ENCODE results near the gene CAST. TPM values are rescaled to one million over a fixed set of nuclear protein-coding genes. Genes with fewer than 3 reads are reported as not detected.
"Not testable (repeated sequence)": the region's sequence is repeated elsewhere in the genome, so short reads cannot be mapped to it uniquely, and the experiment has no call there.

Gene CAST
- total RNA-seq, 2 donors from 2014 or later, result 165 to 229 TPM

DNA sequence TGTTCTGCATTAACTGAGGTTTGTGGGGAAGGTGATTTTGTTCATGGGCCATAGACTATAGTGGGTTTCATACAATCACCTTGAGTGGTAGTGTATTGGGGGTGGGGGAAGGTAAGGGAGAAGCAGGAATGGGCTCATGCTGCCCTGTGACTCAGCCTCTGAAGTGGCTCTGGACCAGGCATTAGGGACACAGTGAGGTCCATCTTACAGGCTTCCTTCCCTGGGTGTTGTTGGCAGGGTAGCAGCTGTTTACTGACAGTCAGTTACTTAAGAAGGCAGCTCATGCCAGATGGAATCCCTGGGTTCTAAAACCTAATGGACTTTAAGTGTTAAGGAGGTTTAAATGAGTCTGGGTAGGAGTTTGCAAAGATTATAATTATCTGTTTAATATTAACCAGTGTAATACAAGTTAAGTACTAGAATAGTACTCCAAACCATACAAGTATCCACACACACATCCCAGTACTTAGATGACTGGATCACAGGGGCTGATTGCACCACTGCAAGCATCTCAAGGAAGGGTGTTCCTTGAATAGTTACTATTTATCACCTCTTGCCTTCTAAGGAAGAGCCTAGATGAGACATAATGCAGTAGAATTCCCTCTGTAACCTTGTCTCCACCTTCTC lies 59.3 kb downstream of the CAST start:
- Mint-ChIP-seq H3K4me1 (peaks cover 27% of the 10 kb centered on the region), H3K4me3 (no peak overlapping the region), H3K27ac (peak overlapping the region; percentile 39), H3K27me3 (no peaks in the 10 kb centered on the region), H3K9me3 (no peaks in the 10 kb centered on the region), H3K36me3 (ENCODE audit: low read depth) (peaks cover 31% of the 10 kb centered on the region)
- no peak for ATAC-seq (replicated peaks)

DNA sequence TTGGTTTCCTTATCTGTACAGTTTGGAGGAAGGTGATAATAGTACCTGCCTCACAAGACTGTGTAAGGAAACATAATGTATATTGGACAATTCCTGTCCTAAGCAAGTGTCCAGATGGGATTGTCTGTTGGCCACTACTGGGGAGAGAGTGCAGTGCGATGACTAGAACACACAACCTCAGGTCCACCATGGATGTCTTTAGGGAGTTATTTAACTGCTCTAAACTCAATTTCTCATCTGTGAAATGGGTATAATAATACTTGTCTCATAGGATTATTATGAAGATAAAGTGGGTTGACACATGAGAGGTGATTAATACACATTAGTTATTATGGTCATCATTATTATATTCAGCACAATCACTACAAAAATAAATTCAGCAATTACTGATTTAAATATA lies 63.1 kb downstream of the CAST start:
- Mint-ChIP-seq H3K36me3 (ENCODE audit: low read depth) (peaks cover 57% of the 10 kb centered on the region), H3K4me1 (peaks cover 6% of the 10 kb centered on the region), H3K9me3 (no peaks in the 10 kb centered on the region), H3K27ac (no peak overlapping the region), H3K27me3 (no peaks in the 10 kb centered on the region), H3K4me3 (no peak overlapping the region)
- no peak for ATAC-seq (replicated peaks)

DNA sequence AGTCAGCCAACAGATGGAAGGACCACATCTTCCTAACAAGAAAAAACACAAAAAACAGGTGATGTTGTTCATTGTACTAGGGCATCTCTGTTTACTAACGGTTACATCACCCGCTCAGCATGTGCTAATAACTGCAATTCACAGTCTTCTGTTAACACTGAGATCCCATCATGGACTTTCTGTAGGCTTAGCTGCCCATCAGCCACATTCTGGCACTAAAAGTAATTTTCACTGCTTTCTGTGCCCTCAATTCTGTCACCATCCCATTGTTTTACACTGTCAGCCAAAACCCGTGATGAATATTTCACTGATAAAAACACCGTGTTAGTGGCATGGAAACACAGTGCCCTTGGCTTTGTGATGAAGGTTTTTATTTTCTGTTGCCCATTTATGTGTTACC lies 64.6 kb downstream of the CAST start:
- no peak overlapping the region for H3K4me3 Mint-ChIP-seq
- H3K27me3 Mint-ChIP-seq, result no peaks in the 10 kb centered on the region

DNA sequence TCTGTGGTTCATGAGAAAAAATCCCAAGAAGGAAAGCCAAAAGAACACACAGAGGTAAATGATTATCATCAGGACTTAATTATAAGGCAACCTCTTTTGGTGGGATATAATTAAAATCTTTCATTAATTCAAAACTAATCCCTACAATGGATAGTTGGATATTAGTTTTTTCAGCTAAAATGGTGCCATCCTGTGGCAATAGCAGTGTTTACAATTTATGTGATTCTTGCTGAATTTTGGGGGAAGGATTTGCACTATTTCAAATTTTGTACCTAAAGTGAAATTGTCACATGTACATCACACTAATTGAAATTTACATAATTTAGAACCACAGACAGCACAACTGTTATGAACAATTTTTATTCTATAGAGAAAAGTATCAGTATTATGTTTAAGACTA lies 67.0 kb downstream of the CAST start:
- H3K4me1 Mint-ChIP-seq, result peaks cover 11% of the 10 kb centered on the region
- ATAC-seq (replicated peaks), result no peak
- no peaks in the 10 kb centered on the region for H3K9me3 Mint-ChIP-seq
- H3K27ac Mint-ChIP-seq, result no peak overlapping the region
- H3K27me3 Mint-ChIP-seq, result no peaks in the 10 kb centered on the region
- H3K4me3 Mint-ChIP-seq, result no peak overlapping the region
- peaks cover 72% of the 10 kb centered on the region for H3K36me3 Mint-ChIP-seq (ENCODE audit: low read depth)

More for the DNA sequence above, 64.6 kb downstream of the CAST start:
- no peak for ATAC-seq (replicated peaks)
- Mint-ChIP-seq H3K9me3 (no peaks in the 10 kb centered on the region), H3K27ac (peak overlapping the region; percentile 32), H3K36me3 (ENCODE audit: low read depth) (peaks cover 73% of the 10 kb centered on the region), H3K4me1 (no peaks in the 10 kb centered on the region)

DNA sequence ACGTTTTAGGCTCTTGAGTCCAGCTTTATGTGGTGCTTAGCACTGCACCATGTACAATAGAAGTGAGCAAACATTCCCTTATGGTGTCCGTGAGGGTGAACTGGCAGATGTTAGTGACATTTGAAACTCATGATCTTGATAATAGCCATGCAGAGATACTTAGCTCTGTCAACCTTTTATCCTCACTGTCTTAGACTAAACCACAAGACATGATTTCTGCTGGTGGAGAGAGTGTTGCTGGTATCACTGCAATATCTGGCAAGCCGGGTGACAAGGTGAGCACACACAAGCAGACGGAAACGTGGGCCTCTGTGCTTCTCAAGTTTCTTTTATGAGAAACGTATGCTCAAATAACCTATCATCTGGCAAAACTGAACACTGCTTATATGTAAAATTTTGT lies 68.4 kb downstream of the CAST start:
- H3K9me3 Mint-ChIP-seq, result no peaks in the 10 kb centered on the region
- H3K4me3 Mint-ChIP-seq, result no peak overlapping the region
- peaks cover 79% of the 10 kb centered on the region for H3K36me3 Mint-ChIP-seq (ENCODE audit: low read depth)
- H3K27ac Mint-ChIP-seq, result no peak overlapping the region
- no peaks in the 10 kb centered on the region for H3K27me3 Mint-ChIP-seq
- peaks cover 19% of the 10 kb centered on the region for H3K4me1 Mint-ChIP-seq
- ATAC-seq (replicated peaks), result no peak

DNA sequence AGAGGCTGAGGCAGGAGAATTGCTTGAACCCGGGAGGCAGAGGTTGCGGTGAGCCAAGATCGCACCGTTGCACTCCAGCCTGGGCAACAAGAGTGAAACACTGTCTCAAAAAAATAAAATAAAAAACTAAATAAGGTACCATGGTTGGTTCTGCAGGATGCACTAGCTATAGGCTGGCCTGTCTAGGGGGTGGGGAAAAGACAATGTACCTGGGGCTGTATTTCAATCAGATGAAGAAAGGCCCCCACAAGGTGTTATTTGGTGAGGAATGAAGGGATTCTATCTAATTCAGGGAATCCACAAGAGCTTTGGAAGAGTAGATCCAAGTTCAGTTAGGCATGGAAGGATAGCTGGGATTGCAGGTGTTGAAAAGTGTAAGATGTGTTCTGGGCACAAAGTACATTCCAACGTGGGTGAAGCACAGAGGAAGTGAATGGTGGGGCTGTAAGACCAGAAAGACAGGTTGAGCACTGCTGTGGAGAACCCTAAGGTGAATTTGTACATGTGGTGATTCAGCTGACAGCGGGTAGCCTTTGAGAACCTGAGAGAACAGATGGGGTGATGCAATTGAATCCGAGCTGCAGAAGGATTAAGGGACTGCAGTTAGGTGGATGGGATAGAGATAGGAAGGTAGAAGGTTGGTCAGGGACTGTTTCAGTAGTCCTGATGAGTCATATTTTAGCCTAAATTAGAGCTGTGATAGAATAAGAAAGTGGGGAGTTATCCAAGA lies 71.8 kb downstream of the CAST start:
- H3K27ac Mint-ChIP-seq, result peak overlapping the region; percentile 26

DNA sequence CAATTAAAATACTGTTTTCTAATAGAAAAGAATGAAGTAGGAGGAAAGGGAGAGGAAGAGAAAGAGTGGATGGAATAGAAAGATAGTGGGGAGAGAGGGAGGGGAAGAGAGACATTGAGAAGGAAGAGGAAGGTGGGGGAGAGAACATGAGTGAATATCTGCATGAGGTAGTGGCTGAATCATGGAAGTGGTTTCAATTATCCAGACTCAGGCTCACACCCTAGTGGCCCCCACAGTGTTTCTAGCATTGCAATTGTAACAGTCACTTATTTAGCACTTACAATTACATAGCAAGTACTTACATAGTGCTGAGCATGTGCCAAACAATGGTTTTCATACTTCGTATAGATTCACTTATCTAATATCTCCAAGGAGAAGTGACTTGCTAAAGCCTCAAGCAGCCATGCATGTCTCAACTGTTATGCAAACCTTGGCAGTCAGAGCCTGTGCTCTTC lies 72.7 kb downstream of the CAST start:
- no peak overlapping the region for H3K4me3 Mint-ChIP-seq
- H3K9me3 Mint-ChIP-seq, result no peaks in the 10 kb centered on the region
- peaks cover 91% of the 10 kb centered on the region for H3K36me3 Mint-ChIP-seq (ENCODE audit: low read depth)

More for the DNA sequence above, 71.8 kb downstream of the CAST start:
- Mint-ChIP-seq H3K4me1 (peaks cover 19% of the 10 kb centered on the region), H3K27me3 (no peaks in the 10 kb centered on the region), H3K4me3 (no peak overlapping the region), H3K36me3 (ENCODE audit: low read depth) (peaks cover 91% of the 10 kb centered on the region), H3K9me3 (no peaks in the 10 kb centered on the region)
- ATAC-seq (replicated peaks), result no peak

DNA sequence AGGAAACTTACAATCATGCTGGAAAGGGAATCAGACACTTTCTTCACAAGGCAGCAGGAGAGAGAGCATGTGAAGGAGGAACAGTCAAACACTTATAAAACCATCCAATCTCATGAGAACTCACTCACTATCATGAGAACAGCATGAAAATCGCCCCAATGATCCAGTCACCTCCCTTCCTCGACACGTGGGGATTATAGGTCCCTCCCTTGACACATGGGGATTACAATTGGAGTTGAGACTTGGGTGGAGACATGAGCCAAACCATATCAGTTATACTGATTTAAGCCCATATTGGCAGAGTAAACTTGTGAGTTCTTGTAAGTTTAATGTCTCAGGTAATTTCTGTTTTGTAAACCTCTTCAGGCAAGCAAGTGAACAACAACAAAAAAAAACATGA lies 74.8 kb downstream of the CAST start:
- Mint-ChIP-seq H3K9me3 (no peaks in the 10 kb centered on the region), H3K27ac (no peak overlapping the region), H3K36me3 (ENCODE audit: low read depth) (peaks cover 91% of the 10 kb centered on the region), H3K4me3 (no peak overlapping the region), H3K27me3 (no peaks in the 10 kb centered on the region), H3K4me1 (peaks cover 19% of the 10 kb centered on the region)
- no peak for ATAC-seq (replicated peaks)

More for the DNA sequence above, 72.7 kb downstream of the CAST start:
- no peaks in the 10 kb centered on the region for H3K27me3 Mint-ChIP-seq
- peaks cover 19% of the 10 kb centered on the region for H3K4me1 Mint-ChIP-seq
- peak overlapping the region; percentile 26 for H3K27ac Mint-ChIP-seq
- peak; percentile 16 for ATAC-seq (replicated peaks)

DNA sequence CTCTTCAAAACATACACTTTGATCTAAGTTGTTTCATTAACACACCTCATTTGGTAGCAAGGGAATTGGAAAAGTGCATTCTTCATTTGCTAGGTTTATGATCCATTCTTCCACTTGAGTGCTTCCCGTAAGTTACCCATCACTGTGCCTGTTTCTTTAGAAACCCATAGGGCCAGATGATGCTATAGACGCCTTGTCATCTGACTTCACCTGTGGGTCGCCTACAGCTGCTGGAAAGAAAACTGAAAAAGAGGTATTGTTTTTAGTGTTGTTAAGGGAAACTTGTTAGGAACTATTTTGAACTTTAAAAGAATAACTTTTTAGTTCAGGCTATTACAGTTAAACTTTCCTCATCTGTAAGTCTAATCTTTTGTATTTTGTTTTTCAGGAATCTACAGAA lies 78.9 kb downstream of the CAST start:
- H3K27me3 Mint-ChIP-seq, result no peaks in the 10 kb centered on the region
- H3K4me3 Mint-ChIP-seq, result no peak overlapping the region
- H3K27ac Mint-ChIP-seq, result peak overlapping the region; percentile 68
- H3K4me1 Mint-ChIP-seq, result peaks cover 16% of the 10 kb centered on the region
- peaks cover 4% of the 10 kb centered on the region for H3K9me3 Mint-ChIP-seq
- H3K36me3 Mint-ChIP-seq (ENCODE audit: low read depth), result peaks cover 100% of the 10 kb centered on the region
- peak; percentile 56 for ATAC-seq (replicated peaks)

DNA sequence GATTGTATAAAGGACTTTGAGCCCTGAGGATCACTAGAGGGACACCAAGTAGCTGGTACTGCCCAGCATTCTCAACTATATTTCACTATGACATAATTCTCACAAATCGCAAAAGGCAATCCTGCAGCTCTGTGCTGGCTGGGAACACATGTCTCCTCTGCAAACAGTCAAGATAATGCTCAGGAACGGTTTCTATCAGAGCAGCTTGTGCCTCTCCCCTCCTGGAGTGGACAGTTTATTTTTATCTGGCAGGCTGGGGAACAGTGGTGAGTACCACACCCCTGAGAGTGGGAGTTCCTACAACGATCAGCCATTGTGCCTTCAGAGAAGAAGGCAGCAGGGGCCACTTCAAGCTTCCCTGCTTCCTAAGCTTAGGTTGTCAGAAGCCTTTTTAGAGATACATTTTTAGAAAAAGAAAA lies 79.7 kb downstream of the CAST start:
- Mint-ChIP-seq H3K36me3 (ENCODE audit: low read depth) (peaks cover 100% of the 10 kb centered on the region), H3K4me1 (peaks cover 16% of the 10 kb centered on the region), H3K27me3 (no peaks in the 10 kb centered on the region), H3K4me3 (no peak overlapping the region), H3K9me3 (peaks cover 4% of the 10 kb centered on the region), H3K27ac (peak overlapping the region; percentile 68)
- ATAC-seq (replicated peaks), result no peak

DNA sequence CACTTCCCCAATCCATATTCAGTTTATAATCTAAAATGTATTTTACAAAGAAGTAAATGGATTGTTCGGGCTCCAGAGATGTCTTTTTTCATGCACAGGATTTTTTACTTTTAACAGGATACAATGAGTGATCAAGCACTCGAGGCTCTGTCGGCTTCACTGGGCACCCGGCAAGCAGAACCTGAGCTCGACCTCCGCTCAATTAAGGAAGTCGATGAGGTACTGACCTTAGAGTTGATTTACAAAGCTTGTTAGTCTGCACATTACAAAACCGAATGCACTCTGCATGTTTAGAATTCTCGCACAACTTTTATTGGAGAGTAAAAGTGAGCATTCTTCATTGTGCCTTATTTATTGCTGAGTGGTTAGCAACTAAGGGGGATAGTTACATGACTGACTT lies 80.4 kb downstream of the CAST start:
- peaks cover 100% of the 10 kb centered on the region for H3K36me3 Mint-ChIP-seq (ENCODE audit: low read depth)
- H3K4me3 Mint-ChIP-seq, result no peak overlapping the region
- ATAC-seq (replicated peaks), result no peak
- H3K4me1 Mint-ChIP-seq, result peaks cover 16% of the 10 kb centered on the region
- H3K27me3 Mint-ChIP-seq, result no peaks in the 10 kb centered on the region
- peaks cover 4% of the 10 kb centered on the region for H3K9me3 Mint-ChIP-seq
- peak overlapping the region; percentile 89 for H3K27ac Mint-ChIP-seq

DNA sequence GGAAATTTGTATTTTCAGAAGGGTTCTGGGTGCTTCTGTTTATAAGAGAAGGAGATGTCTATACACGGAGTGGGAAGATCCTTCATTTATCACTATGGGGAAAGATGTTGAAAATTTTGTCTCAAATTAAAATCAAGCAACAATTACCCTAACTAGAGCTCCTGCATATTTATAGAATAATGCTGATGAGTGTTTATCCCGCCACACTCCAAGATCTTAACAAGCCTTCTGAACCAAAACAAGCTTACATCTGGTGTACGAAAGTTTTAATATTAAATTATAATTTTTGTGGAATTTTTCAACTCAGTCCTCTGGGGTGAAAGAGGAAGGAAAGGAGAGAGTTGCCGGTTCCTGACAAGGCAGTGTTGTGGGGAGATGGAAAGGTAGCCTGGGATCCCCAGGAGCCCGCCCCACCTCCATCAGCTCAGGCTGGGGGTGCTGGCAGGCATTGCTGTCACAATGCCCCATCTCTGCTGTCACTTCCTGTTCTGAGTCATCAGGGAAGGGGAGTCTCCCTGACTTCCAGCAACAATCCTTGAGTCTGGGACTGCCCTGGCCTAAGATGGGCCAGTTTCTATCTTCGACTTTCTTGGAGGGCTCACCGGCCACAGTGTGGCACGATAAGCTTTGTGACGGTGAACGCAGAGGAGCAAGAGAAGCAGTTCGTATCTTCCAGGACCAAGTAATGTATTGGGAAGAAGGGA lies 81.0 kb downstream of the CAST start:
- H3K4me3 Mint-ChIP-seq, result peak overlapping the region; percentile 57
- ATAC-seq (replicated peaks), result peak; percentile 45
- H3K36me3 Mint-ChIP-seq (ENCODE audit: low read depth), result peaks cover 100% of the 10 kb centered on the region
- no peaks in the 10 kb centered on the region for H3K27me3 Mint-ChIP-seq
- peaks cover 16% of the 10 kb centered on the region for H3K4me1 Mint-ChIP-seq
- peaks cover 4% of the 10 kb centered on the region for H3K9me3 Mint-ChIP-seq
- H3K27ac Mint-ChIP-seq, result peak overlapping the region; percentile 89

DNA sequence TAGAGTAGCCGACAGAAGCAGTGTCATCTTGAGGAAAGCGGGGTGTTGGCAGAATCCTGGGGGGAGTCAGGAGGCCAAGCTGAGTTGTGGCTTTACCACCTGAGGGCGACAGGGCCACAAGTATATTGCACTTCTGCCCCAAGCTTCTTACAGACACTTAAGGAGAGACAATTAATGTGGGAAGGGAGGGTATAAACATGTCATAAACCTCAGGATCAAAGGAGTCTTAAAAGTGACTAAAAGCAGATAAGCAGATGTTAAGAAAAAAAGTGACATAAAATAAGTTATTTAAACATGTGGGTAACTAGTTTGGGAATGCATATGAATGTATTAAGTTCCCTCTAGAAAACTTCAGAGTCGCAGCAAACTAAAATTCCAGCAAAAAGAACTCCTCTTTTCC lies 81.6 kb downstream of the CAST start:
- H3K36me3 Mint-ChIP-seq (ENCODE audit: low read depth), result peaks cover 100% of the 10 kb centered on the region
- peaks cover 4% of the 10 kb centered on the region for H3K9me3 Mint-ChIP-seq
- H3K27ac Mint-ChIP-seq, result peak overlapping the region; percentile 89
- peaks cover 16% of the 10 kb centered on the region for H3K4me1 Mint-ChIP-seq
- no peak for ATAC-seq (replicated peaks)
- no peaks in the 10 kb centered on the region for H3K27me3 Mint-ChIP-seq
- peak overlapping the region; percentile 57 for H3K4me3 Mint-ChIP-seq

DNA sequence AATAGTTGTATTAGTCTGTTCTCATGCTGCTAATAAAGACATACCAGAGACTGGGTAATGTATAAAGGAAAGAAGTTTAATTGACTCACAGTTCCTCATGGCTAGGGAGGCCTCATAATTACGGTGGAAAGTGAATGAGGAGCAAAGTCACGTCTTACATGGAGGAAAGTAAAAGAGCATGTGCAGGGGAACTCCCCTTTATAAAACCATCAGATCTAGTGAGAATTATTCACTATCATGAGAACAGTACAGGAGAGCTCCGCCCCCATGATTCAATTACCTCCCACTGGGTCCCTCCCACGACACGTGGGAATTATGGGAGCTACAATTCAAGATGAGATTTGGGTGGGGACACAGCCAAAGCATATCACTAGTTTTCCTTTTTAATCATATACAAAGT lies 82.0 kb downstream of the CAST start:
- H3K27me3 Mint-ChIP-seq, H3K9me3 Mint-ChIP-seq: not testable (repeated sequence)
- ATAC-seq (replicated peaks), result peak; percentile 63
- Mint-ChIP-seq H3K4me3 (peak overlapping the region; percentile 57), H3K27ac (peak overlapping the region; percentile 89), H3K36me3 (ENCODE audit: low read depth) (peaks cover 100% of the 10 kb centered on the region), H3K4me1 (peaks cover 16% of the 10 kb centered on the region)

DNA sequence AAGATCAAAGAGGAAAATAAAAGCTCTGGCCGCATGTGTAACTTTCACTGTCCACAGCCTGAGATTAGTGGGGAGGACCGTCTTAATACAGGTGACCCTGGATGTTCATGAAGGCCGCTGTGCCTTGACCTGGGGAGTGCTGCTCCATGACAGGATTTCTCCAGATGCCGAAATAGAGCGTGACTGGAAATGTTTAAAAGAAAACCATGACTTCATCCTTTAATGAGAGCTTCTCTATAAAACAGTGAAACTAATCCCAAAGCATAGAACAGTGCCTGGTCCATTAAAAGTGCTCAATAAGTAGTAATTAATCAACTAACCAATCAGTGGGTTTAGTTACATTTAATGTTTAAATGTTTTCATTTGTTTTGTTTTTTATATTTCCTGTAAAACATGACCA lies 82.8 kb downstream of the CAST start:
- H3K27me3 Mint-ChIP-seq, result no peaks in the 10 kb centered on the region
- H3K4me1 Mint-ChIP-seq, result peaks cover 16% of the 10 kb centered on the region
- no peak overlapping the region for H3K4me3 Mint-ChIP-seq
- peaks cover 4% of the 10 kb centered on the region for H3K9me3 Mint-ChIP-seq
- H3K36me3 Mint-ChIP-seq (ENCODE audit: low read depth), result peaks cover 99% of the 10 kb centered on the region
- H3K27ac Mint-ChIP-seq, result peak overlapping the region; percentile 89
- no peak for ATAC-seq (replicated peaks)

Measured in activated T-helper 17 cell treated with anti-CD3 and anti-CD28 coated beads, Interleukin-2, amount 50 U/mL, for 72 hours (primary cell).